ENCODE results near the gene ELOVL2.

DNA sequence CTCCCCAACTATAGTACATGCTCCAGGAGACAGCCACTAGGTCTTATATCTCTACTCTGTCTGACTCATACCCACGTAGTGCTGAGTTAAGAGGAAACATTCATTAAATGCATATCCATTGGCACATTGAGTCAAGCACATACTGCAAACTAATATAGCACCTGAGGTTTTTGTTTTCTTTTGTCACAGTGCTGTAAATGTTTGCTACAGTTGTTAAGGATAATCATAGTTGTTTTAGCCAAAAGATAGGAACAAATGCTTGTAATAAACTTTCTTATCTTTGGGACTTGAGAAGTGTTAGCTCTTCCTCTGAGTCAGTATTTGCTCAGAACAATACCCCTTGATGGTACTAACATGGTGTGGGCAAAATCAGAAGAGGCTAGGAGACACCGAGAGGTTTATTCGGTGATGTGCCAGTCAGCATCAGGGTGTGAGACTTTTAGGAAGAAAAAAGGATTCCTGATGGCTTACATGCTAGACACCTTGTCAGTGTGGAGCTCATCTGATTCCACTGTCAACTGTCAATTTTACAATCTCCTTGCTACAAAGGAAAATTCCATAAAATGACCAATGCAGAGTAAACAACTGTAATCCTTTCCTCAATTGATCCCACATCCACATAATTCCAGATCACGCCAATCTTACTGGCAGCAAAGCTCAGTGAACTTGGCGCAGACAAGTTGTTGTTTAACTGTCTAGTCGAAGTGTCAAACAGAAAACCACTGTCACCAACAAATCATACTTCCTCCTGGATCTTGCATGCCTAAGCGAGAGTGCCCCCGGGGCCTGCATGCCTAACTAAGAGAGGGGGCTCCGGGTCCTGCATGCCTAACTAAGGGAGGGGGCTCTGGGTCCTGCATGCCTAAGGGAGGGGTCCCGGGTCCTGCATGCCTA, 36.1 kb downstream of the ELOVL2 start:
- TF ChIP-seq, protein P1, sequence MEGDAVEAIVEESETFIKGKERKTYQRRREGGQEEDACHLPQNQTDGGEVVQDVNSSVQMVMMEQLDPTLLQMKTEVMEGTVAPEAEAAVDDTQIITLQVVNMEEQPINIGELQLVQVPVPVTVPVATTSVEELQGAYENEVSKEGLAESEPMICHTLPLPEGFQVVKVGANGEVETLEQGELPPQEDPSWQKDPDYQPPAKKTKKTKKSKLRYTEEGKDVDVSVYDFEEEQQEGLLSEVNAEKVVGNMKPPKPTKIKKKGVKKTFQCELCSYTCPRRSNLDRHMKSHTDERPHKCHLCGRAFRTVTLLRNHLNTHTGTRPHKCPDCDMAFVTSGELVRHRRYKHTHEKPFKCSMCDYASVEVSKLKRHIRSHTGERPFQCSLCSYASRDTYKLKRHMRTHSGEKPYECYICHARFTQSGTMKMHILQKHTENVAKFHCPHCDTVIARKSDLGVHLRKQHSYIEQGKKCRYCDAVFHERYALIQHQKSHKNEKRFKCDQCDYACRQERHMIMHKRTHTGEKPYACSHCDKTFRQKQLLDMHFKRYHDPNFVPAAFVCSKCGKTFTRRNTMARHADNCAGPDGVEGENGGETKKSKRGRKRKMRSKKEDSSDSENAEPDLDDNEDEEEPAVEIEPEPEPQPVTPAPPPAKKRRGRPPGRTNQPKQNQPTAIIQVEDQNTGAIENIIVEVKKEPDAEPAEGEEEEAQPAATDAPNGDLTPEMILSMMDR (IDR thresholded peaks at IDR 0.05): no peak
- TF ChIP-seq POLR2A (IDR thresholded peaks at IDR 0.05): no peak

Data from body of pancreas (tissue), 4 donors.